Gastrocnemius medialis (tissue), 4 donors: Measurements from ENCODE around the gene ZNF613. TPM values are rescaled to one million over a fixed set of nuclear protein-coding genes. Genes with fewer than 3 reads are reported as not detected.
"Not testable (repeated sequence)": the region's sequence is repeated elsewhere in the genome, so short reads cannot be mapped to it uniquely, and the experiment has no call there.

Source experiments
- ATAC-seq, 2 donors: fragments of 150-250 bp; one replicate each; pipeline ENCODE4 v1.9.1; 2016
- DNase-seq, 2 donors: peaks; one replicate each; pipeline ENCODE4 v3.0.0-alpha.2; 2019
- H3K27ac ChIP-seq, 4 donors: fragments of 200-600 bp; sonication (generic); 1 replicate in 1 of 4; 2 replicates in 3 of 4; pipeline ENCODE4 v1.5.1; 2016 to 2018; ENCODE audit warnings: mild to moderate bottlenecking in 2 of 4, moderate library complexity in 1 of 4
- H3K27me3 ChIP-seq, 3 donors: fragments of 200-600 bp; sonication (generic) in 2 of 3; 1 replicate in 1 of 3; 2 replicates in 2 of 3; pipeline versions ENCODE4 v1.5.1 to v1.6.0; 2016 to 2019; ENCODE audit warnings: mild to moderate bottlenecking in 1 of 3, moderate library complexity in 1 of 3
- H3K36me3 ChIP-seq, 2 donors: fragments of 200-600 bp; sonication (generic) in 1 of 2; one replicate each; pipeline ENCODE4 v1.5.1; 2017 to 2018
- H3K4me1 ChIP-seq, 2 donors: fragments of 200-600 bp; sonication (generic) in 1 of 2; one replicate each; pipeline ENCODE4 v1.5.1; 2016 to 2017; ENCODE audit warnings: mild to moderate bottlenecking in 2 of 2
- H3K4me3 ChIP-seq, 4 donors: fragments of 200-600 bp; sonication (generic) in 3 of 4; 1 replicate in 1 of 4; 2 replicates in 3 of 4; pipeline ENCODE4 v1.5.1; 2016 to 2019; ENCODE audit warnings: mild to moderate bottlenecking in 2 of 4
- H3K9me3 ChIP-seq, 3 donors: fragments of 200-600 bp; sonication (generic) in 2 of 3; 1 replicate in 1 of 3; 2 replicates in 2 of 3; pipeline ENCODE4 v1.5.1; 2016 to 2019
- CTCF ChIP-seq, 5 experiments: fragments of 450-650 bp in 3 of 5; fragments of 200-600 bp in 2 of 5; sonication (generic) in 2 of 5; IDR thresholded peaks in 4 of 5; conservative IDR thresholded peaks in 1 of 5; 1 replicate in 4 of 5; 2 replicates in 1 of 5; pipeline ENCODE4 v1.5.1; 2016 to 2019; ENCODE audit warnings: antibody characterized with exemption in 5 of 5, mild to moderate bottlenecking in 3 of 5, moderate library complexity in 3 of 5
- POLR2A ChIP-seq, 2 donors: fragments of 450-650 bp; IDR thresholded peaks; one replicate each; pipeline ENCODE4 v1.6.1; 2017; ENCODE audit warnings: antibody characterized with exemption in 2 of 2, mild to moderate bottlenecking in 2 of 2, moderate library complexity in 2 of 2
- in situ Hi-C, 4 donors: fragments of 200-750 bp; cut with MboI; loops; one replicate each; pipeline versions ENCODE4 v1.15.0 to v1.8.0; 2017; ENCODE audit warnings: low sequenced_read_pairs in 4 of 4
- intact Hi-C: fragments of 100-400 bp; cut with DNase I; formaldehyde crosslinking; loops from one replicate; pipeline ENCODE4 v1.15.1; 2023; ENCODE audit warnings: low total_unique reads
- total RNA-seq, 4 donors: library from RNA; depleted of rRNA; stranded (reverse); fragments of >200 nt; gene quantifications; one replicate each; pipeline versions ENCODE4 v1.1.0 to v1.2.3, GENCODE V29; 2016

ZNF613 gene
- total RNA-seq, 4 donors from 2014 or later = 1.3 to 9.4 (median 3.8) TPM

GRCh38 chr19:51944798-51945552 lies 17.7 kb downstream of the ZNF613 start:
- in situ Hi-C loops = no loop called here
- peaks cover 42 to 67% of the 10 kb centered on the region in 2 donors for H3K36me3 ChIP-seq
- ATAC-seq (no peak), DNase-seq (no peak)
- H3K9me3 ChIP-seq = peaks cover 20 to 92% (median 54%) of the 10 kb centered on the region in 3 donors
- no peak for TF ChIP-seq POLR2A (IDR thresholded peaks at IDR 0.05)
- TF ChIP-seq CTCF (IDR thresholded peaks at IDR 0.05 in 4 of 5, conservative IDR thresholded peaks at IDR 0.05 in 1 of 5) = no peak
- H3K27me3 ChIP-seq = no peaks in the 10 kb centered on the region
- intact Hi-C loops = no loop called here
- peak overlapping the region in 1 of 4 donors; percentile 33 for H3K4me3 ChIP-seq
- no peaks in the 10 kb centered on the region for H3K4me1 ChIP-seq
- H3K27ac ChIP-seq = no peak overlapping the region

GRCh38 chr19:51946602-51947001 lies 19.3 kb downstream of the ZNF613 start:
- H3K4me3 ChIP-seq = peak overlapping the region in 1 of 4 donors; percentile 26
- no peaks in the 10 kb centered on the region for H3K27me3 ChIP-seq
- ATAC-seq = no peak
- intact Hi-C loops (no loop called here), in situ Hi-C loops (no loop called here)
- H3K9me3 ChIP-seq = peaks cover 20 to 86% (median 54%) of the 10 kb centered on the region in 3 donors
- H3K27ac ChIP-seq = no peak overlapping the region
- peaks cover 28 to 51% of the 10 kb centered on the region in 2 donors for H3K36me3 ChIP-seq
- TF ChIP-seq POLR2A (IDR thresholded peaks at IDR 0.05) = no peak
- no peak for DNase-seq
- no peaks in the 10 kb centered on the region for H3K4me1 ChIP-seq

GRCh38 chr19:51948975-51949374 lies 21.7 kb downstream of the ZNF613 start:
- intact Hi-C loops = no loop called here
- Histone ChIP-seq H3K27me3 (no peaks in the 10 kb centered on the region), H3K27ac (no peak overlapping the region), H3K36me3 (peaks cover 9 to 27% of the 10 kb centered on the region in 2 donors), H3K4me3 (no peak overlapping the region), H3K4me1 (no peaks in the 10 kb centered on the region), H3K9me3 (peaks cover 13 to 62% (median 46%) of the 10 kb centered on the region in 3 donors)
- DNase-seq (no peak), ATAC-seq (no peak)
- no peak for TF ChIP-seq POLR2A (IDR thresholded peaks at IDR 0.05)
- no peak for TF ChIP-seq CTCF (IDR thresholded peaks at IDR 0.05 in 4 of 5, conservative IDR thresholded peaks at IDR 0.05 in 1 of 5)
- in situ Hi-C loops = no loop called here

GRCh38 chr19:51957846-51958245 lies 30.6 kb downstream of the ZNF613 start:
- Histone ChIP-seq H3K9me3 (peaks cover 0 to 12% (median 3%) of the 10 kb centered on the region in 3 donors), H3K36me3 (peaks cover 0 to 12% of the 10 kb centered on the region in 2 donors)
- H3K4me1 ChIP-seq, intact Hi-C loops, H3K27me3 ChIP-seq, H3K4me3 ChIP-seq, DNase-seq, ATAC-seq, in situ Hi-C loops, H3K27ac ChIP-seq: not testable (repeated sequence)

- peaks cover 6 to 31% of the 10 kb centered on the region in 2 donors for H3K36me3 ChIP-seq
- no peaks in the 10 kb centered on the region for H3K4me1 ChIP-seq
- H3K9me3 ChIP-seq = peaks cover 0 to 27% (median 5%) of the 10 kb centered on the region in 3 donors
- intact Hi-C loops (no loop called here), in situ Hi-C loops (no loop called here)
- TF ChIP-seq CTCF (IDR thresholded peaks at IDR 0.05 in 4 of 5, conservative IDR thresholded peaks at IDR 0.05 in 1 of 5) (no peak), POLR2A (IDR thresholded peaks at IDR 0.05) (no peak)
- DNase-seq = no peak
- no peak for ATAC-seq
- no peak overlapping the region for H3K4me3 ChIP-seq
- H3K27ac ChIP-seq = no peak overlapping the region
- no peaks in the 10 kb centered on the region for H3K27me3 ChIP-seq
Measured at GRCh38 chr19:51959791-51960190, 32.5 kb downstream of the ZNF613 start.

GRCh38 chr19:51960621-51961233 lies 33.5 kb downstream of the ZNF613 start:
- DNase-seq, H3K4me3 ChIP-seq, intact Hi-C loops, in situ Hi-C loops, H3K27ac ChIP-seq, H3K27me3 ChIP-seq, H3K4me1 ChIP-seq, ATAC-seq: not testable (repeated sequence)
- Histone ChIP-seq H3K36me3 (peaks cover 15 to 40% of the 10 kb centered on the region in 2 donors), H3K9me3 (peaks cover 0 to 36% (median 5%) of the 10 kb centered on the region in 3 donors)
